B cell (primary cell): ENCODE data around the gene ATP5MK.

Experiments
- EZH2 ChIP-seq: IDR thresholded peaks from 2 replicates; pipeline ENCODE4 v1.6.1; 2012; ENCODE audit warnings: borderline replicate concordance, low read depth, mild to moderate bottlenecking, moderate library complexity, low read length; ENCODE audit not compliant: insufficient read depth, poor library complexity, severe bottlenecking
- TF ChIP-seq, protein P1 (sequence below): fragments of 200-600 bp; IDR thresholded peaks from one replicate; pipeline ENCODE4 v1.8.0; 2022; ENCODE audit warnings: antibody characterized with exemption, mild to moderate bottlenecking

DNA sequence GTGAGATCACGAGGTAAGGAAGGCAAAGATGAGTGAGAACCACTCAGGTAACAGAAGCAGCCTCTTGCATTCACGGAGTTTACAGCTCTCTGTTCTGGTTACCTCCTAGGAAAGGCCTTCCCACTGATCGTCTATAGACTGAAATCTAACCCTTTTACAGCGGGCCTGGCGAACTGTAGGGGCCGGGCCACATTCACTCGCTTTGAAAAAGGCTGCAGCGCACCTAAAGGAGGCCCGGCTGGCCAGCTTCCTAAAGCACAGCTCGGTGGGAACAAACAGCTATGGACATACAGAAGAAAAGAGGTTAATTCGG, 565 bp downstream of the ATP5MK start:
- TF ChIP-seq, protein P1, sequence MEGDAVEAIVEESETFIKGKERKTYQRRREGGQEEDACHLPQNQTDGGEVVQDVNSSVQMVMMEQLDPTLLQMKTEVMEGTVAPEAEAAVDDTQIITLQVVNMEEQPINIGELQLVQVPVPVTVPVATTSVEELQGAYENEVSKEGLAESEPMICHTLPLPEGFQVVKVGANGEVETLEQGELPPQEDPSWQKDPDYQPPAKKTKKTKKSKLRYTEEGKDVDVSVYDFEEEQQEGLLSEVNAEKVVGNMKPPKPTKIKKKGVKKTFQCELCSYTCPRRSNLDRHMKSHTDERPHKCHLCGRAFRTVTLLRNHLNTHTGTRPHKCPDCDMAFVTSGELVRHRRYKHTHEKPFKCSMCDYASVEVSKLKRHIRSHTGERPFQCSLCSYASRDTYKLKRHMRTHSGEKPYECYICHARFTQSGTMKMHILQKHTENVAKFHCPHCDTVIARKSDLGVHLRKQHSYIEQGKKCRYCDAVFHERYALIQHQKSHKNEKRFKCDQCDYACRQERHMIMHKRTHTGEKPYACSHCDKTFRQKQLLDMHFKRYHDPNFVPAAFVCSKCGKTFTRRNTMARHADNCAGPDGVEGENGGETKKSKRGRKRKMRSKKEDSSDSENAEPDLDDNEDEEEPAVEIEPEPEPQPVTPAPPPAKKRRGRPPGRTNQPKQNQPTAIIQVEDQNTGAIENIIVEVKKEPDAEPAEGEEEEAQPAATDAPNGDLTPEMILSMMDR = no peak
- no peak for TF ChIP-seq EZH2
